Liver (tissue), 9 donors: ENCODE measurements around the gene ANGEL2. TPM values are rescaled to one million over a fixed set of nuclear protein-coding genes. Genes with fewer than 3 reads are reported as not detected.

Experiments
- DNase-seq: peaks from one replicate; pipeline ENCODE4 v3.0.0-alpha.2; 2017; ENCODE audit warnings: low spot score
- H3K27ac ChIP-seq, 2 donors: one replicate each; pipeline ENCODE4 v1.7.0; 2013; ENCODE audit warnings: inconsistent platforms in 2 of 2, low read length in 2 of 2, control low read depth in 1 of 2, low read depth in 1 of 2, mild to moderate bottlenecking in 1 of 2
- H3K27me3 ChIP-seq, 4 donors: one replicate each; pipeline versions ENCODE4 v1.6.1 to v1.7.0; 2013; ENCODE audit warnings: low read length in 3 of 4, inconsistent platforms in 1 of 4, mild to moderate bottlenecking in 1 of 4, moderate library complexity in 1 of 4; ENCODE audit not compliant: control insufficient read depth in 4 of 4, insufficient read depth in 4 of 4
- H3K36me3 ChIP-seq, 4 donors: one replicate each; pipeline versions ENCODE4 v1.6.1 to v1.7.0; 2013; ENCODE audit warnings: low read length in 3 of 4, mild to moderate bottlenecking in 3 of 4, low read depth in 1 of 4, moderate library complexity in 1 of 4; ENCODE audit not compliant: control insufficient read depth in 4 of 4, insufficient read depth in 3 of 4
- H3K4me1 ChIP-seq, 4 donors: one replicate each; pipeline versions ENCODE4 v1.6.1 to v1.7.0; 2013; ENCODE audit warnings: low read length in 3 of 4, mild to moderate bottlenecking in 3 of 4, moderate library complexity in 1 of 4; ENCODE audit not compliant: control insufficient read depth in 4 of 4, insufficient read depth in 4 of 4
- H3K4me3 ChIP-seq, 3 donors: one replicate each; pipeline versions ENCODE4 v1.6.1 to v1.7.0; 2013; ENCODE audit warnings: low read length in 3 of 3, control low read depth in 1 of 3, low read depth in 1 of 3, mild to moderate bottlenecking in 1 of 3
- H3K9ac ChIP-seq, 2 donors: one replicate each; pipeline ENCODE4 v1.7.0; 2013; ENCODE audit warnings: low read length in 2 of 2, mild to moderate bottlenecking in 2 of 2, moderate library complexity in 2 of 2, control low read depth in 1 of 2, low read depth in 1 of 2
- H3K9me3 ChIP-seq, 4 donors: one replicate each; pipeline versions ENCODE4 v1.6.1 to v1.7.0; 2013; ENCODE audit warnings: low read length in 3 of 4; ENCODE audit not compliant: control insufficient read depth in 4 of 4
- FOXA1 ChIP-seq: IDR thresholded peaks from 2 replicates; pipeline ENCODE4 v1.6.1; 2016; ENCODE audit warnings: antibody characterized with exemption
- FOXA2 ChIP-seq: IDR thresholded peaks from 2 replicates; pipeline ENCODE4 v1.6.1; 2016; ENCODE audit warnings: antibody characterized with exemption
- GABPA ChIP-seq, 2 donors: IDR thresholded peaks in 1 of 2; conservative IDR thresholded peaks in 1 of 2; 2 replicates each; pipeline ENCODE4 v1.6.1; 2016; ENCODE audit warnings: antibody characterized with exemption in 2 of 2, mild to moderate bottlenecking in 1 of 2, moderate library complexity in 1 of 2
- HNF4A ChIP-seq, 2 donors: conservative IDR thresholded peaks; 2 replicates each; pipeline ENCODE4 v1.6.1; 2016; ENCODE audit warnings: antibody characterized with exemption in 2 of 2, mild to moderate bottlenecking in 2 of 2
- HNF4G ChIP-seq: IDR thresholded peaks from 2 replicates; pipeline ENCODE4 v1.6.1; 2016; ENCODE audit warnings: antibody characterized with exemption
- JUND ChIP-seq, 2 donors: IDR thresholded peaks; 2 replicates each; pipeline ENCODE4 v1.6.1; 2016; ENCODE audit warnings: antibody characterized with exemption in 2 of 2
- NR2F2 ChIP-seq: IDR thresholded peaks from 2 replicates; pipeline ENCODE4 v1.6.1; 2016; ENCODE audit warnings: antibody characterized with exemption
- RAD21 ChIP-seq, 2 donors: IDR thresholded peaks; 2 replicates each; pipeline ENCODE4 v1.6.1; 2016; ENCODE audit warnings: antibody characterized with exemption in 2 of 2, mild to moderate bottlenecking in 2 of 2
- RXRA ChIP-seq, 2 donors: IDR thresholded peaks; 2 replicates each; pipeline ENCODE4 v1.6.1; 2017 to 2018; ENCODE audit warnings: antibody characterized with exemption in 2 of 2, mild to moderate bottlenecking in 1 of 2
- SP1 ChIP-seq: IDR thresholded peaks from 2 replicates; pipeline ENCODE4 v1.6.1; 2018; ENCODE audit warnings: antibody characterized with exemption, mild to moderate bottlenecking
- TAF1 ChIP-seq: conservative IDR thresholded peaks from 2 replicates; pipeline ENCODE4 v1.6.1; 2016; ENCODE audit warnings: antibody characterized with exemption, mild to moderate bottlenecking
- YY1 ChIP-seq: IDR thresholded peaks from 2 replicates; pipeline ENCODE4 v1.6.1; 2016; ENCODE audit warnings: antibody characterized with exemption, mild to moderate bottlenecking
- WGBS: extraction: QIAGEN DNeasy Blood & Tissue Kit; methylation state at CpG from one replicate; pipeline ENCODE4 v1.1.7; 2013; 5-methylcytosine and 5-hydroxymethylcytosine counted together
- polyA plus RNA-seq, 2 donors: library from polyadenylated mRNA; stranded (reverse) in 1 of 2; unstranded in 1 of 2; fragments of 200-250 nt in 1 of 2; fragments of >200 nt in 1 of 2; fragmentation: Nextera tagmentation in 1 of 2; extraction: Ambion mirVana in 1 of 2; gene quantifications; one replicate each; pipeline versions ENCODE4 v1.2.1 to v1.2.3, GENCODE V29; 2013 to 2015
- total RNA-seq, 2 donors: library from RNA; depleted of rRNA; stranded (reverse); fragments of >200 nt; gene quantifications; one replicate each; pipeline ENCODE4 v1.2.3, GENCODE V29; 2014
- TF ChIP-seq, protein P1 (sequence below): fragments of 150-350 bp; IDR thresholded peaks from 2 replicates; pipeline ENCODE4 v1.5.1; 2017; ENCODE audit warnings: improper control_type of control experiment, low read depth, low read length; ENCODE audit not compliant: missing input control
- TF ChIP-seq, protein P2 (sequence below): IDR thresholded peaks from 2 replicates; pipeline ENCODE4 v1.6.1; 2016; ENCODE audit warnings: antibody characterized with exemption
- TF ChIP-seq, protein P3 (sequence below): IDR thresholded peaks from 2 replicates; pipeline ENCODE4 v1.6.1; 2016; ENCODE audit warnings: antibody characterized with exemption
- TF ChIP-seq, protein P4 (sequence below): IDR thresholded peaks from 2 replicates; pipeline ENCODE4 v1.6.1; 2016; ENCODE audit warnings: antibody characterized with exemption
- TF ChIP-seq, protein P5 (sequence below): IDR thresholded peaks from 2 replicates; pipeline ENCODE4 v1.6.1; 2016; ENCODE audit warnings: antibody characterized with exemption, mild to moderate bottlenecking
- donor health status: healthy.
- donor health status: healthy.
- donor health status: healthy.
- donor health status: healthy.
- donor health status: healthy.

The ANGEL2 gene
- total and polyA plus RNA-seq, 4 donors = 8.2 to 31.1 (median 16.4) TPM

DNA sequence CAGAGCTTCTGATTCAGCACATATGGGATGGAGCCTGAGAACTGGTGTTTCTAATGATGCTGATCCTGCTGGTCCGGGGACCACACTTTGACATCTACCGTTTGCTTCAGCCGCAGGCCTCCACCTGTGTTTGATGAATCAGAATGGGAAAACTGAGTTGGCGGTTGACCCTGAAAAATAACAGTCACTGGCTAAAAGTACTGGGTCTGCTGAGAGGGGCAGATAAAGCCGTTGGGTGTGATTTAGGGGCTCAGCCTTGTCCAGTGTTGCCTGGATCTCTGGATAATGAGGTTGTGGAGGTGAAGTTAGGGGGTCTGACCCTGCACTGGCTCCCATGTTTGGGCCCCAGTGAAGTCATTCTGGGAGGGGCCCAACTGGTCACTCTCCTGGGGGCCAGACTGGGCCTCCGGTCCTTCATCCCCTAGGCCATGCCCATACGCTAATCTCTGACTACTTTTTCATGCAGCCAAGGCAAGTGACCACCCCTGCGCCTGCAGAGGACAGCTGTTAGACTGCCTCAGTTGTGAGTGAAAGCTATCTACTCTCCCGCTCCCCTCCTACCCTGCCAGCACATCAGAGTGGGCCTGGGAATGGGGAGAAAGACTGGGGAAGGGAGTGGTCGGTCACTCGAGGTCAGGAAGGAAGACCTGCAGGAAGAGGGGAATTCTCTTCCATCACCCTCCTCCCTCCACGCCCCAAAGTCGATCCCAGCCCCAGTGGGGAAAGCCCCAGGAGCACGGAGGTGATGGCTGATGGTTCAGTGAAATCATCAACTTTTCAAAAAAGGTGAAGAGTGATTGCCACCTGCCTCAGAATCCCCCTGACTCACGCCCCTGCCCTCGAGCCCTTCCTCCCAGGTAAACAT is 37.7 kb downstream of the ANGEL2 start (continued):
- TF ChIP-seq, protein P1, sequence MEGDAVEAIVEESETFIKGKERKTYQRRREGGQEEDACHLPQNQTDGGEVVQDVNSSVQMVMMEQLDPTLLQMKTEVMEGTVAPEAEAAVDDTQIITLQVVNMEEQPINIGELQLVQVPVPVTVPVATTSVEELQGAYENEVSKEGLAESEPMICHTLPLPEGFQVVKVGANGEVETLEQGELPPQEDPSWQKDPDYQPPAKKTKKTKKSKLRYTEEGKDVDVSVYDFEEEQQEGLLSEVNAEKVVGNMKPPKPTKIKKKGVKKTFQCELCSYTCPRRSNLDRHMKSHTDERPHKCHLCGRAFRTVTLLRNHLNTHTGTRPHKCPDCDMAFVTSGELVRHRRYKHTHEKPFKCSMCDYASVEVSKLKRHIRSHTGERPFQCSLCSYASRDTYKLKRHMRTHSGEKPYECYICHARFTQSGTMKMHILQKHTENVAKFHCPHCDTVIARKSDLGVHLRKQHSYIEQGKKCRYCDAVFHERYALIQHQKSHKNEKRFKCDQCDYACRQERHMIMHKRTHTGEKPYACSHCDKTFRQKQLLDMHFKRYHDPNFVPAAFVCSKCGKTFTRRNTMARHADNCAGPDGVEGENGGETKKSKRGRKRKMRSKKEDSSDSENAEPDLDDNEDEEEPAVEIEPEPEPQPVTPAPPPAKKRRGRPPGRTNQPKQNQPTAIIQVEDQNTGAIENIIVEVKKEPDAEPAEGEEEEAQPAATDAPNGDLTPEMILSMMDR = no peak
- no peak for TF ChIP-seq TAF1
- no peak for TF ChIP-seq YY1
- TF ChIP-seq GABPA (IDR thresholded peaks at IDR 0.05 in 1 of 2, conservative IDR thresholded peaks at IDR 0.05 in 1 of 2) = no peak
- TF ChIP-seq, protein P2, sequence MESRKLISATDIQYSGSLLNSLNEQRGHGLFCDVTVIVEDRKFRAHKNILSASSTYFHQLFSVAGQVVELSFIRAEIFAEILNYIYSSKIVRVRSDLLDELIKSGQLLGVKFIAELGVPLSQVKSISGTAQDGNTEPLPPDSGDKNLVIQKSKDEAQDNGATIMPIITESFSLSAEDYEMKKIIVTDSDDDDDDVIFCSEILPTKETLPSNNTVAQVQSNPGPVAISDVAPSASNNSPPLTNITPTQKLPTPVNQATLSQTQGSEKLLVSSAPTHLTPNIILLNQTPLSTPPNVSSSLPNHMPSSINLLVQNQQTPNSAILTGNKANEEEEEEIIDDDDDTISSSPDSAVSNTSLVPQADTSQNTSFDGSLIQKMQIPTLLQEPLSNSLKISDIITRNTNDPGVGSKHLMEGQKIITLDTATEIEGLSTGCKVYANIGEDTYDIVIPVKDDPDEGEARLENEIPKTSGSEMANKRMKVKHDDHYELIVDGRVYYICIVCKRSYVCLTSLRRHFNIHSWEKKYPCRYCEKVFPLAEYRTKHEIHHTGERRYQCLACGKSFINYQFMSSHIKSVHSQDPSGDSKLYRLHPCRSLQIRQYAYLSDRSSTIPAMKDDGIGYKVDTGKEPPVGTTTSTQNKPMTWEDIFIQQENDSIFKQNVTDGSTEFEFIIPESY = no peak
- no peak for TF ChIP-seq JUND (IDR thresholded peaks at IDR 0.05)
- no peak for TF ChIP-seq RXRA (IDR thresholded peaks at IDR 0.05)

DNA sequence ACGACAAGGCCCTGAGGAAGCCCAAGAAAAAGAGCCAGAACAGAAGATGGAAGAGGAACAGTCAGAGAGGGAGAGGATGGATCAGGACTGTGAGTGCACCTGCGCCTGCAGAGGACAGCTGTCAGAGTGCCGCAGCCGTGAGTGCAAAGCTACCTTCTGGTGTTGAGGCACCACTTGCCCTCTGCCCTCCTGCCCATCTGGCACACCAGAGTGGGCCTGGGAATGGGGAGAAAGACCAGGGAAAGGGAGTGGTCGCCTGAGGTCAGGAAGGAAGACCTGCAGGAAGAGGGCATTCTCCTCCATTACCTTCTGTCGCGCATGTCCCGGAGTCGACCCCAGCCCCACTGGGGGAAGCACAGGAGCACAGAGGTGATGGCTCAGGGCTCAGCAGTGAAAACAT is 39.1 kb downstream of the ANGEL2 start:
- DNase-seq = no peak
- Histone ChIP-seq H3K4me1 (no peaks in the 10 kb centered on the region), H3K27me3 (no peaks in the 10 kb centered on the region), H3K9ac (no peak overlapping the region), H3K4me3 (no peak overlapping the region), H3K9me3 (no peaks in the 10 kb centered on the region), H3K27ac (no peak overlapping the region), H3K36me3 (no peaks in the 10 kb centered on the region)
- WGBS = 87% methylated on average over 9 of the region's 9 CpGs
- TF ChIP-seq SP1 (no peak), RAD21 (IDR thresholded peaks at IDR 0.05) (no peak), HNF4A (conservative IDR thresholded peaks at IDR 0.05) (no peak), FOXA2 (no peak)

DNA sequence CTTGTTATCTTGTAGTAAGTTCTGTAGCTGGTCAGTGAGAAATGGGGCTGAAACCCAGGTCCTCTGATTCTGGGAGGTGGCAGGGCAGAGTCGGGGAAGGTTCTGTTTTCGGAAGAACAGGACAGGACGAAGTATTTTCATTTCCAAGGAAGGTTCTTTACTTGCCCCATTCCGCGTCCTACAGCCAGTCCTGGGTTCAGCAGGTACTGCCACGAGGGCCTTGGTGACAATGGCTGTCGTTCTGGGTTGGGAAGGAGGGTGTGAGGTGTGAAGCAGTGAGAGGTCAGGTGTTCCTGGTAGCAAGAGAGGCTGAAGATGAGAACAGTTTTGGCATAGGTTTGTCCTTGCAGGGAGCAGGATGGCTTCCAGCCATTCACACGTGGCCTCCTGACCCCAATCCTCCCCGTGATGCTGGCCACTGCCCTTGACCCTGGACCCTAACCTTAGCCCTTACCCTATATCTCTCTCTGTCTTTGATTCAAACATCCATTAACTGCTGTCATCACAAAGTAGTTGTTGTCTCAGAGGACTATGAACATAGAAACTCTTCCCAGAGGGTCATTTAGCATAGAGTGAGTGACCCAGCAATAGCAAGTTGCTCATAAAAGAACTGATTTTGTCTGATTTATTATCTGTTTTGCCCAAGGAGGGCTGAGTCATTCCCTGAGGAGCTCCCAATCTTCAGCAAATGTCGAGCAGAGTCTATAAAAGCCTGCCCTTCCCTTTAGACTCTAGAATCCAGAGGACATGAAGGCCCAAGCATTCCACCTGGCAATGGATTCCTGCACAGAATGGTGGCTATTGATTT is 40.4 kb downstream of the ANGEL2 start:
- WGBS = 80% methylated on average over 10 of the region's 10 CpGs
- no peaks in the 10 kb centered on the region for H3K27me3 ChIP-seq

More for the DNA sequence above, 40.4 kb downstream of the ANGEL2 start:
- H3K4me1 ChIP-seq = no peaks in the 10 kb centered on the region
- H3K36me3 ChIP-seq = no peaks in the 10 kb centered on the region
- H3K4me3 ChIP-seq = no peak overlapping the region
- no peak overlapping the region for H3K9ac ChIP-seq
- no peaks in the 10 kb centered on the region for H3K9me3 ChIP-seq
- H3K27ac ChIP-seq = no peak overlapping the region
- TF ChIP-seq FOXA1 = no peak
- TF ChIP-seq, protein P2 = no peak
- no peak for TF ChIP-seq HNF4G
- TF ChIP-seq, protein P3, sequence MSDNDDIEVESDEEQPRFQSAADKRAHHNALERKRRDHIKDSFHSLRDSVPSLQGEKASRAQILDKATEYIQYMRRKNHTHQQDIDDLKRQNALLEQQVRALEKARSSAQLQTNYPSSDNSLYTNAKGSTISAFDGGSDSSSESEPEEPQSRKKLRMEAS = no peak
- TF ChIP-seq SP1 = no peak
- TF ChIP-seq, protein P4, sequence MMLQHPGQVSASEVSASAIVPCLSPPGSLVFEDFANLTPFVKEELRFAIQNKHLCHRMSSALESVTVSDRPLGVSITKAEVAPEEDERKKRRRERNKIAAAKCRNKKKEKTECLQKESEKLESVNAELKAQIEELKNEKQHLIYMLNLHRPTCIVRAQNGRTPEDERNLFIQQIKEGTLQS = no peak
- TF ChIP-seq NR2F2 = no peak
- TF ChIP-seq, protein P5, sequence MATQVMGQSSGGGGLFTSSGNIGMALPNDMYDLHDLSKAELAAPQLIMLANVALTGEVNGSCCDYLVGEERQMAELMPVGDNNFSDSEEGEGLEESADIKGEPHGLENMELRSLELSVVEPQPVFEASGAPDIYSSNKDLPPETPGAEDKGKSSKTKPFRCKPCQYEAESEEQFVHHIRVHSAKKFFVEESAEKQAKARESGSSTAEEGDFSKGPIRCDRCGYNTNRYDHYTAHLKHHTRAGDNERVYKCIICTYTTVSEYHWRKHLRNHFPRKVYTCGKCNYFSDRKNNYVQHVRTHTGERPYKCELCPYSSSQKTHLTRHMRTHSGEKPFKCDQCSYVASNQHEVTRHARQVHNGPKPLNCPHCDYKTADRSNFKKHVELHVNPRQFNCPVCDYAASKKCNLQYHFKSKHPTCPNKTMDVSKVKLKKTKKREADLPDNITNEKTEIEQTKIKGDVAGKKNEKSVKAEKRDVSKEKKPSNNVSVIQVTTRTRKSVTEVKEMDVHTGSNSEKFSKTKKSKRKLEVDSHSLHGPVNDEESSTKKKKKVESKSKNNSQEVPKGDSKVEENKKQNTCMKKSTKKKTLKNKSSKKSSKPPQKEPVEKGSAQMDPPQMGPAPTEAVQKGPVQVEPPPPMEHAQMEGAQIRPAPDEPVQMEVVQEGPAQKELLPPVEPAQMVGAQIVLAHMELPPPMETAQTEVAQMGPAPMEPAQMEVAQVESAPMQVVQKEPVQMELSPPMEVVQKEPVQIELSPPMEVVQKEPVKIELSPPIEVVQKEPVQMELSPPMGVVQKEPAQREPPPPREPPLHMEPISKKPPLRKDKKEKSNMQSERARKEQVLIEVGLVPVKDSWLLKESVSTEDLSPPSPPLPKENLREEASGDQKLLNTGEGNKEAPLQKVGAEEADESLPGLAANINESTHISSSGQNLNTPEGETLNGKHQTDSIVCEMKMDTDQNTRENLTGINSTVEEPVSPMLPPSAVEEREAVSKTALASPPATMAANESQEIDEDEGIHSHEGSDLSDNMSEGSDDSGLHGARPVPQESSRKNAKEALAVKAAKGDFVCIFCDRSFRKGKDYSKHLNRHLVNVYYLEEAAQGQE = no peak
- no peak for TF ChIP-seq JUND (IDR thresholded peaks at IDR 0.05)
- DNase-seq = no peak
